ENCODE results near the gene SHANK3.
"Not testable (repeated sequence)": the region's sequence is repeated elsewhere in the genome, so short reads cannot be mapped to it uniquely, and the experiment has no call there.

Gene SHANK3

GRCh38 chr22:50653256-50653655 lies 19.4 kb upstream of the SHANK3 start:
- DNase-seq (ENCODE audit: low spot score) = no peak

DNA sequence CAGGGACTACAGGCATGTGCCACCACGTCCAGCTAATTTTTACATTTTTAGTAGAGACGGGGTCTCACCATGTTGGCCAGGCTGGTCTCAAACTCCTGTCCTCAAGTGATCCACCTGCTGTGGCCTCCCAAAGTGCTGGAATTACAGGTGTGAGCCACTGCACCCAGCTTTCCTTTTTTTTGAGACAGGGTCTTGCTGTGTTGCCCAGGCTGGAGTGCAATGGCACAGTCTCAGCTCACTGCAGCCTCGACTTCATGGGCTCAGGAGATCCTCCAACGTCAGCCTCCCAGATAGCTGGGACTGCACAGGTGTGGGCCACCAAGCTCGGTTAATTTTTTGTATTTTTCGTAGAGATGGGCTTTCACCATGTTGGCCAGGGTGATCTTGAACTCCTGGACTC lies 18.0 kb upstream of the SHANK3 start:
- not testable (repeated sequence) for DNase-seq (ENCODE audit: low spot score)

GRCh38 chr22:50656122-50657070 lies 16.2 kb upstream of the SHANK3 start:
- no peak for DNase-seq (ENCODE audit: low spot score)

DNA sequence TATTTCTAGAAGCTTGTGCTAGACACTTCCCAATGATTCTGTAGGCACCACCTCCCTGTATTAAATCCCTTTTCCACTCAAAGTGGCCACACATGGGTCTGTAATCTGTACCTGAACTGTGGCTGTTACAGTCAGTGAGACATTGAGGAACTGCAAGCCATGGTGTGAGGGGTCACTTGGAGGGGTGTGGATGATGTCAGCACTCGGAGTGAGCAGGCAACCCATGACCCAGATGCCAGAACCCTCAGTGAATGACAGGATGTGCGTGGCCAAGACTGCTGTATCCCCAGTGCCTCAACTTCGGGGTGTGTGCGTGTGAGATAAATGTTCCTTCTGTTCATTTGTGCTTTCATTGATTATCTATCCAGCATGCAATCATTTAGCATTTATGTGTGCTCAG lies 14.7 kb upstream of the SHANK3 start:
- DNase-seq (ENCODE audit: low spot score) = no peak

- DNase-seq (ENCODE audit: low spot score) = not testable (repeated sequence)
These were observed 12.9 kb upstream of the SHANK3 start for GRCh38 chr22:50659711-50660110.

- no peak for DNase-seq (ENCODE audit: low spot score)
These were observed 12.3 kb upstream of the SHANK3 start for GRCh38 chr22:50660306-50660705.

DNA sequence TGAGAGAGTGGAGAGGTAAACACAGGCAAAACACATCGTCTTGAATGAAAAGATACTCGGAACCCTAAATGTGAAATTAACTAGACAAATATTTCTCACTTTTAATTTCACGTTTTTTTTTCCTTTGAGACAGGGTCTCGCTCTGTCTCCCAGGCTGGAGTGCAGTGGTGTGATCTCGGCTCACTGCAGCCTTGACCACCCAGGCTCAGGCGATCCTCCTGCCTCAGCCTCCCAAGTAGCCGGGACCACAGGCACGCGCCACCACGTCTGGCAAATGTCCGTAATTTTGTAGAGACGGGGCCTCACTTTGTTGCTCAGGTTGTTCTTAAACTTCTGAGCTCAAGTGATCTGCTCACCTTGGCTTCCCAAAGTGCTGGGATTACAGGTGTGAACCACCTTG lies 7.4 kb upstream of the SHANK3 start:
- DNase-seq (ENCODE audit: low spot score) = no peak

- DNase-seq (ENCODE audit: low spot score) = no peak
These were observed 6.9 kb upstream of the SHANK3 start for GRCh38 chr22:50665738-50666137.

GRCh38 chr22:50670513-50670912 lies 2.1 kb upstream of the SHANK3 start:
- DNase-seq (ENCODE audit: low spot score) = no peak

- DNase-seq (ENCODE audit: low spot score) = no peak
These were observed 1.6 kb upstream of the SHANK3 start for GRCh38 chr22:50670914-50671538.

DNA sequence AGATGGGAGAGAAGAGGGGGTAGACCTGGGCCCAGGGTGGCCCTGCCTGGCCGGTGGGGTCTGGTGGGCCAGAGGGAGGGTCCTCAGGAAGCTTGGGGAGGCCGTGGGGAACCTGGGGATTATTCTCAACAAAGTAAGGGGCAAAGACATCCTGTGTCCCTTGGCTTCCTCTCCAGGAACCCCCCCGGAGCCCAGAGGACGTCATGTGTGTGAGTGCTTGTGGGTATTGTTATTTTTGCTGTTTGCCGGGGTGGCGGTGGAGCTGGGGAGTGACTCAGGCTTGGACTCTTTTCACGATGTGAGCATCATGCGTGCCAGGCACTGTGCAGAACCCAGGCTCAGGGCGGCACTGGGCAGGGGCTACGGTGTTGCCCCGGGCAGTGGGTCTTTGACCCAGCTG lies 982 bp upstream of the SHANK3 start:
- no peak for DNase-seq (ENCODE audit: low spot score)

DNA sequence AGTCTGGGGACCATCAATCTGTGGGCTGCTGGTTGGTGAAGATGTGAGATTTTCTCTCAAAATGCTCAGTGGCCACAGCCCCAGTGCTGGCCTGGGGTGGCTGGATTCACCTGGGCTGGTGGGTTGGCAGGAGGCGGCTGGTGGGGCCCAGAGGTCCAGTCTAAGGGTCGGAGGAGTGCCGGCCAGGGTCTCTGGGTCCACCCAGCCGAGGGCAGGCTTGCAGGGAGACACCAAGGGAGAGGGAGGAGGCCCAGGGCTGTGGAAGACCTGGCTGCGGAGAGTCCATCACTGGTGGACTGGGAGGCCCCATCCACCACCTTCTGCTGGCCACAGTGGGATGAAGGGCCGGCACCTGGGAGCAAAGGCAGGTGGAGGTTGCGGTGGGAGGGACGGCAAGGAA lies 582 bp upstream of the SHANK3 start:
- DNase-seq (ENCODE audit: low spot score) = no peak

DNA sequence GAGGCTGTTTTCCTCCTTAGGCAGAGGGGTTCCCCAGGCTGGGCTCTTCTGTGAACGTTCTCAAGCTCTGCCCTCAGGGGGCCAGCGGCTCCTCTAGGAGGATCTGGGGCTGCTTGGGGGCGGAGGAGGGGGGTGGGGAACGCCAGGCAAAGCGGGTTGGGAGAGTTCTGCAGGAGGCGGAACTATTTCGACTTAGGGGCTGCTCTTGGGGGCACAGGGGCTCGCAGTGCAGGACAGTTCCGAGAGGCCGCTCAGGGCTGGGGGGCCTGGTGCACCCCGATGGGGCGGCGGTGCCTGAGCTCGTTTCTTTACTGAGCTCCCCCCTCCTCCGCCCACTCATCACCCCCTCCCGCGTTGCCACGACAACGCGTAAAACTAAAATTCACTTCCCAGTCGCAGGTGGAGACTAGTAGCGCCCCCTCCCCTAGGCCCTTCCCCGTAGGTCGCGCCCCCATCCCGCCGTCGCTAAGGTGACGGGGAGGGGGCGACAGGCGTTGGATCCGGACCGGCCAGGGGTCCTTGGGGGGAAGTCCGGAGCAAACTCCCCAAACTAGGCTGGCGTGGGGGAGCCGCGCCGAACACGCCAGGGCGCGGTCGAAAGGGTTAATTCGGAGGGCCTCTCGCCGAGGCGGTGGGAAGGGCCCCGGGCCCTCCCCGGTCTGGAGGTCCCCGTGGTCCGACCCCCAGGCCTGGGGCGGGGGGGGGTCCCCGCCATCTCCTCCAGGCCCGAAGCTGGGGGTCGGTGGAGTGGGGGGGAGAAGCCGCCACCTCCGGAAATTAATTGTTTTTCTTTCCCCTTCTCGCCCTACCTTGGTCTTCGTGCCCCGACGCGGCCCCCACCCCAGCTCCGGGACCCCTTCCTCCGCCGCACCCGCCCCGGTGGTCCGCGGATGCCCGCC lies 857 bp downstream of the SHANK3 start:
- DNase-seq (ENCODE audit: low spot score) = no peak

DNA sequence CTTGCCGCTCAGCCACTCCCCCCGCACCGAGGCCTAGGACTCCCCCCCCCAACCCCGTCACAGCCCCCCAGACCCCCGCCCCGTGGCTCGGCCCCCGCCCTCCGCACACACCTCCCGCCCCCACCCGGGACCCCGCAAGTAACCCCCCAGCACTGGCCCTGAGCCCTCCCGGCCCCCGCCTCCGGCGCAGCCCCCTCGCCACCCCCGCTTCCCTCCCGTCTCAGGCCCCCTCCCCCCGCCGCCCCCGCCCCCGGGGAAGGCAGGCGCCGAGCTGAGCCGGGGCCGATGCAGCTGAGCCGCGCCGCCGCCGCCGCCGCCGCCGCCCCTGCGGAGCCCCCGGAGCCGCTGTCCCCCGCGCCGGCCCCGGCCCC lies 1.5 kb downstream of the SHANK3 start:
- DNase-seq (ENCODE audit: low spot score) = no peak

- DNase-seq (ENCODE audit: low spot score) = no peak
These were observed 2.3 kb downstream of the SHANK3 start for GRCh38 chr22:50674606-50675552.

DNA sequence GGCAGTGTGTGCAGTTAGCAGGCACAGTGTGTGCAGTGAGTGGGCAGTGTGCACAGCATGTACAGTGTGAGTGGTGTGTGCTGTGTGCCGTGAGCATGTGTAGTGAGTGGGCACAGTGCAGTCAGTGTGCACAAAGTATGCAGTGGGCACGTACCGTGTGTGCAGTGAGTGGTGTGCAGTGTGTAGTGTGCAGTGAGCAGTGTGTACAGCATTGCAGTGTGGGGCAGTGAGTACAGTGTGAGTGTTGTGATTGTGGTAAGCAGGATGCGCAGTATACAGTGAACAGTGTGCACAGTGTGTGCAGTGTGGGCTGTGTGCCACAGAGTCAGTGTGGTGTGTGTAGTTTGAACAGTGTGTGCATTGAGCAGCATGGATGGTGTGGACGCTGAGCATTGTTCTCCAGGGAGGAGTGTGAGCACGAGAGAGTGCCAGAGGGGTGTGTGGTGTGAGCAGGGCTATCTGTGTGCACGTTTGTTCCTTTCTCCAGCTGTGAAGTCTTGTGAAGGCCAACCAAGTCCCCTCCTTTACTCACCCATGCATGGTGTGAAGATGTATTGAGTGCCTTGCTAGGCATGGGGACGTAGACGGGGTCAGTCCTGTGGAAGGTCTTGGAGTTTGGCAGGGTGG lies 3.0 kb downstream of the SHANK3 start:
- no peak for DNase-seq (ENCODE audit: low spot score)

DNA sequence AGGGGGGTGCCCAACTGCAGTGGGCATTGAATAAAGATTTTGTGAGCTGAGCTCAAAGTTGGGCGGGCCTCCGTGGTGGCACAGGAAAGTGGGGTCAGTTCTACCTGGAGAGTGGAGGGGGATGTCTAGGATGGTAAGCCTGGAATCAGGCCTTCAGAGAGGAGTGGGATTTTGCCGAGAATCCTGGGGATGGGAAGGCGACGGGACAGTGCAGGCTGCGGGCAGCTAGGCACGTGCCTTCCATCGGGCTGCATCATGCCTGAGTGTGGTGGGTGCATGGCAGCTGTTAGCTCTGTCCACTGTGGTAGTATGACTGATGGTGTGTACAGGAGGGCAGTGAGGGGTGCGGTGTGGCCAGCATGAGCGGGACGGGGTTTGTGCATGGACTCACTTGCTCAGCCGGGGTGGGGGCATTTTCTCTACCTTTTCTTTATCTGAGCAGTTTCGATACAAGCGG lies 3.6 kb downstream of the SHANK3 start:
- DNase-seq (ENCODE audit: low spot score) = no peak

- DNase-seq (ENCODE audit: low spot score) = no peak
These were observed 4.3 kb downstream of the SHANK3 start for GRCh38 chr22:50676661-50677492.

DNA sequence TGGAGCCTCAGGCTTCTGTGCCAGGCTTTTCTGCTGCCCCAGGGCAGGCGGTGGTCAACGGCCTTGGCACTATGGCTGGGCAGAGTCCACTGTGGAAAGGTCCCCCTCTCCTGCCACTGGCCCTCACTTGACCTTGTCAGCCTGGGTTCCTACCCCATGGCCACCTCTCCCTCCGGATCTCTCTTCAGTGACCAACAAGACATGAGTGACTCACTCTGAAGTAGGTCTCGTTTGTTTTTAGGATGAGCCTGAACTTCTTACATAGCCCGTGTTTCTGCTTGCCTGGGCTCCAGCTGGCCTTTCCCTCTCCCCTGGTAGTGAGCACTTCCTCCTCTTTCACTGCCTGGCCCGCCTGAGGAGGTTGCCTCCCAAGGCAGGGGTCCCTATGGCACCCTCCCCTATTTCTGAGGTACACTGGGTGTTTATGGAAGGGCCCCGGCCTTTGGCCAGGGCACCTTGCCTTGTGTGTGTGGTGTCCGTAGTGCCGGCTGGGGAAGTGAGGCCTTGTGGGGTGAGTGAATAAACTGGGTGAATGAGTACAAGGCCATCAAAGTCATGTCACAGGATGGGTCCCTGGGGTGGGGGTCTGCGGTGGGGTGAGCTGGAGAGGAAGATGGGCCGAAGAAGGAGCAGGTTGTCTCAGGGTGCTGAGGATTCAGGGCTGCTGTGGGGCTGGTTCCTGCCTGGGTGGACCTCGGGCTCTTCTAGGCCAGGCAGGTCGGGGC lies 5.0 kb downstream of the SHANK3 start:
- no peak for DNase-seq (ENCODE audit: low spot score)
